ENCODE results near the gene SUFU. TPM values are rescaled to one million over a fixed set of nuclear protein-coding genes. Genes with fewer than 3 reads are reported as not detected.

SUFU gene
- total RNA-seq, 1 donor from 2014 or later, result 12.5 TPM

GRCh38 chr10:102467318-102467717, 36.5 kb upstream of the SUFU start:
- Histone ChIP-seq H3K4me1 (no peaks in the 10 kb centered on the region), H3K36me3 (no peaks in the 10 kb centered on the region), H3K9me3 (no peaks in the 10 kb centered on the region), H3K4me3 (no peak overlapping the region), H3K27ac (no peak overlapping the region), H3K27me3 (no peaks in the 10 kb centered on the region)
- no peak for TF ChIP-seq CTCF (IDR thresholded peaks at IDR 0.05)
- no peak for TF ChIP-seq POLR2AphosphoS5 (IDR thresholded peaks at IDR 0.05; ENCODE audit: insufficient read depth in 1 of 2, low read depth in 1 of 2)
- no peak for TF ChIP-seq POLR2A (IDR thresholded peaks at IDR 0.05)
- intact Hi-C loops (cut with DNase I), result no loop called here
- DNase-seq (ENCODE audit: extremely low spot score in 2 of 2), result no peak

- no peak for DNase-seq (ENCODE audit: extremely low spot score in 2 of 2)
- Histone ChIP-seq H3K4me1 (no peaks in the 10 kb centered on the region), H3K27me3 (no peaks in the 10 kb centered on the region), H3K9me3 (no peaks in the 10 kb centered on the region), H3K27ac (no peak overlapping the region), H3K36me3 (no peaks in the 10 kb centered on the region), H3K4me3 (no peak overlapping the region)
- intact Hi-C loops (cut with DNase I), result no loop called here
- TF ChIP-seq POLR2A (IDR thresholded peaks at IDR 0.05), result no peak
- TF ChIP-seq CTCF (IDR thresholded peaks at IDR 0.05), result no peak
Observed at GRCh38 chr10:102467971-102468438, 35.8 kb upstream of the SUFU start.

- Histone ChIP-seq H3K36me3 (no peaks in the 10 kb centered on the region), H3K9me3 (no peaks in the 10 kb centered on the region), H3K27me3 (no peaks in the 10 kb centered on the region), H3K4me1 (no peaks in the 10 kb centered on the region), H3K27ac (no peak overlapping the region), H3K4me3 (no peak overlapping the region)
- no peak for DNase-seq (ENCODE audit: extremely low spot score in 2 of 2)
- intact Hi-C loops (cut with DNase I), result no loop called here
- TF ChIP-seq POLR2A (IDR thresholded peaks at IDR 0.05), result no peak
- TF ChIP-seq POLR2AphosphoS5 (IDR thresholded peaks at IDR 0.05; ENCODE audit: insufficient read depth in 1 of 2, low read depth in 1 of 2), result no peak
- TF ChIP-seq CTCF (IDR thresholded peaks at IDR 0.05), result no peak
Observed at GRCh38 chr10:102468683-102469082, 35.1 kb upstream of the SUFU start.

GRCh38 chr10:102470579-102471546, 32.9 kb upstream of the SUFU start:
- H3K27me3 ChIP-seq, result no peaks in the 10 kb centered on the region
- H3K4me1 ChIP-seq, result no peaks in the 10 kb centered on the region
- intact Hi-C loops (cut with DNase I), result no loop called here
- H3K4me3 ChIP-seq, result no peak overlapping the region
- no peaks in the 10 kb centered on the region for H3K9me3 ChIP-seq
- no peak overlapping the region for H3K27ac ChIP-seq
- H3K36me3 ChIP-seq, result no peaks in the 10 kb centered on the region
- TF ChIP-seq POLR2AphosphoS5 (IDR thresholded peaks at IDR 0.05; ENCODE audit: insufficient read depth in 1 of 2, low read depth in 1 of 2), result no peak
- no peak for DNase-seq (ENCODE audit: extremely low spot score in 2 of 2)

GRCh38 chr10:102473445-102474331, 30.1 kb upstream of the SUFU start:
- Histone ChIP-seq H3K9me3 (no peaks in the 10 kb centered on the region), H3K27ac (no peak overlapping the region), H3K4me1 (no peaks in the 10 kb centered on the region), H3K27me3 (no peaks in the 10 kb centered on the region), H3K4me3 (no peak overlapping the region), H3K36me3 (no peaks in the 10 kb centered on the region)
- DNase-seq (ENCODE audit: extremely low spot score in 2 of 2), result no peak
- intact Hi-C loops (cut with DNase I), result no loop called here
- TF ChIP-seq CTCF (IDR thresholded peaks at IDR 0.05) (no peak), POLR2A (IDR thresholded peaks at IDR 0.05) (no peak), POLR2AphosphoS5 (IDR thresholded peaks at IDR 0.05; ENCODE audit: insufficient read depth in 1 of 2, low read depth in 1 of 2) (no peak)

Data from vagina (tissue), 2 donors.